Measurements from ENCODE around the gene EFCAB9. TPM values are rescaled to one million over a fixed set of nuclear protein-coding genes. Genes with fewer than 3 reads are reported as not detected.

Gene EFCAB9
- total and polyA plus RNA-seq, 2 donors from 2014 or later: not detected

- Histone ChIP-seq H3K4me3 (ENCODE audit: low read length in 3 of 3) (no peak overlapping the region), H3K9me3 (ENCODE audit: control insufficient read depth in 2 of 3, insufficient read depth in 1 of 3, low read length in 3 of 3) (no peaks in the 10 kb centered on the region), H3K4me1 (ENCODE audit: control insufficient read depth in 2 of 3, insufficient read depth in 2 of 3, low read depth in 1 of 3, low read length in 3 of 3) (peaks cover 0 to 6% (median 3%) of the 10 kb centered on the region in 3 donors), H3K27me3 (ENCODE audit: control insufficient read depth, insufficient read depth, low read length) (no peaks in the 10 kb centered on the region), H3K9ac (ENCODE audit: low read length in 3 of 3) (no peak overlapping the region), H3K36me3 (ENCODE audit: control insufficient read depth in 2 of 3, insufficient read depth in 3 of 3, low read length in 3 of 3) (no peaks in the 10 kb centered on the region), H3K27ac (ENCODE audit: low read depth in 2 of 2, low read length in 2 of 2) (no peak overlapping the region)
- DNase-seq (no peak), FAIRE-seq (no peak)
- intact Hi-C loops (cut with DNase I): no loop called here
- no peak for TF ChIP-seq CTCF (IDR thresholded peaks at IDR 0.05; ENCODE audit: borderline replicate concordance, extremely low read depth, insufficient read depth)
Observed at GRCh38 chr5:172159016-172159415, 35.0 kb upstream of the EFCAB9 start.

GRCh38 chr5:172160506-172160905, 33.5 kb upstream of the EFCAB9 start:
- H3K36me3 ChIP-seq (ENCODE audit: control insufficient read depth in 2 of 3, insufficient read depth in 3 of 3, low read length in 3 of 3): no peaks in the 10 kb centered on the region
- no peak overlapping the region for H3K9ac ChIP-seq (ENCODE audit: low read length in 3 of 3)
- intact Hi-C loops (cut with DNase I): no loop called here
- H3K9me3 ChIP-seq (ENCODE audit: control insufficient read depth in 2 of 3, insufficient read depth in 1 of 3, low read length in 3 of 3): no peaks in the 10 kb centered on the region
- peaks cover 0 to 6% (median 5%) of the 10 kb centered on the region in 3 donors for H3K4me1 ChIP-seq (ENCODE audit: control insufficient read depth in 2 of 3, insufficient read depth in 2 of 3, low read depth in 1 of 3, low read length in 3 of 3)
- DNase-seq (no peak), FAIRE-seq (no peak)
- no peak for TF ChIP-seq CTCF (IDR thresholded peaks at IDR 0.05; ENCODE audit: borderline replicate concordance, extremely low read depth, insufficient read depth)
- H3K4me3 ChIP-seq (ENCODE audit: low read length in 3 of 3): no peak overlapping the region
- H3K27ac ChIP-seq (ENCODE audit: low read depth in 2 of 2, low read length in 2 of 2): no peak overlapping the region
- no peaks in the 10 kb centered on the region for H3K27me3 ChIP-seq (ENCODE audit: control insufficient read depth, insufficient read depth, low read length)

- Histone ChIP-seq H3K27me3 (ENCODE audit: control insufficient read depth, insufficient read depth, low read length) (no peaks in the 10 kb centered on the region), H3K9me3 (ENCODE audit: control insufficient read depth in 2 of 3, insufficient read depth in 1 of 3, low read length in 3 of 3) (no peaks in the 10 kb centered on the region), H3K9ac (ENCODE audit: low read length in 3 of 3) (no peak overlapping the region), H3K4me3 (ENCODE audit: low read length in 3 of 3) (no peak overlapping the region), H3K27ac (ENCODE audit: low read depth in 2 of 2, low read length in 2 of 2) (no peak overlapping the region), H3K4me1 (ENCODE audit: control insufficient read depth in 2 of 3, insufficient read depth in 2 of 3, low read depth in 1 of 3, low read length in 3 of 3) (peaks cover 0 to 2% (median 0%) of the 10 kb centered on the region in 3 donors), H3K36me3 (ENCODE audit: control insufficient read depth in 2 of 3, insufficient read depth in 3 of 3, low read length in 3 of 3) (no peaks in the 10 kb centered on the region)
- no peak for TF ChIP-seq CTCF (IDR thresholded peaks at IDR 0.05; ENCODE audit: borderline replicate concordance, extremely low read depth, insufficient read depth)
- DNase-seq: peak in 1 of 5 donors; percentile 57
- intact Hi-C loops (cut with DNase I): no loop called here
- FAIRE-seq: no peak
Observed at GRCh38 chr5:172162323-172162986, 31.5 kb upstream of the EFCAB9 start.

- Histone ChIP-seq H3K27ac (ENCODE audit: low read depth in 2 of 2, low read length in 2 of 2) (no peak overlapping the region), H3K4me1 (ENCODE audit: control insufficient read depth in 2 of 3, insufficient read depth in 2 of 3, low read depth in 1 of 3, low read length in 3 of 3) (peaks cover 0 to 2% (median 0%) of the 10 kb centered on the region in 3 donors)
Observed at GRCh38 chr5:172162987-172163343, 31.0 kb upstream of the EFCAB9 start.

More at GRCh38 chr5:172162987-172163343, 31.0 kb upstream of the EFCAB9 start:
- FAIRE-seq: no peak
- no peak for DNase-seq
- no peaks in the 10 kb centered on the region for H3K9me3 ChIP-seq (ENCODE audit: control insufficient read depth in 2 of 3, insufficient read depth in 1 of 3, low read length in 3 of 3)
- H3K4me3 ChIP-seq (ENCODE audit: low read length in 3 of 3): no peak overlapping the region
- no peak overlapping the region for H3K9ac ChIP-seq (ENCODE audit: low read length in 3 of 3)
- H3K27me3 ChIP-seq (ENCODE audit: control insufficient read depth, insufficient read depth, low read length): no peaks in the 10 kb centered on the region
- no peaks in the 10 kb centered on the region for H3K36me3 ChIP-seq (ENCODE audit: control insufficient read depth in 2 of 3, insufficient read depth in 3 of 3, low read length in 3 of 3)
- intact Hi-C loops (cut with DNase I): no loop called here
- no peak for TF ChIP-seq CTCF (IDR thresholded peaks at IDR 0.05; ENCODE audit: borderline replicate concordance, extremely low read depth, insufficient read depth)

Measured in kidney (tissue), 14 donors.